ENCODE measurements around the gene TMCC1. TPM values are rescaled to one million over a fixed set of nuclear protein-coding genes. Genes with fewer than 3 reads are reported as not detected.

Gene TMCC1
- total and polyA plus RNA-seq, 7 donors: 12.4 to 55.0 (median 38.1) TPM

GRCh38 chr3:129635656-129636055, 257.9 kb downstream of the TMCC1 start:
- Histone ChIP-seq H3K4me1 (no peaks in the 10 kb centered on the region), H3K27me3 (ENCODE audit: insufficient read depth in 3 of 3, low read length in 2 of 3) (no peaks in the 10 kb centered on the region), H3K36me3 (ENCODE audit: insufficient read depth in 1 of 2, low read depth in 1 of 2) (no peaks in the 10 kb centered on the region), H3K27ac (no peak overlapping the region), H3K4me3 (no peak overlapping the region), H3K9me3 (no peaks in the 10 kb centered on the region)
- no peak for TF ChIP-seq CTCF (IDR thresholded peaks at IDR 0.05)
- DNase-seq (no peak), ATAC-seq (no peak)
- WGBS, 3 donors: 90 to 96% (median 94%) methylated on average over 4 of the region's 4 CpGs
- intact Hi-C loops (cut with DNase I): no loop called here

- no peak for ATAC-seq
Measured at GRCh38 chr3:129633751-129634481, 259.6 kb downstream of the TMCC1 start.

GRCh38 chr3:129632977-129633376, 260.5 kb downstream of the TMCC1 start:
- DNase-seq: no peak
- no peak for ATAC-seq
- peaks cover 4% of the 10 kb centered on the region for H3K4me1 ChIP-seq
- H3K9me3 ChIP-seq: no peaks in the 10 kb centered on the region
- 90 to 92% (median 90%) methylated on average over 10 of the region's 10 CpGs for WGBS, 3 donors
- H3K4me3 ChIP-seq: no peak overlapping the region
- H3K36me3 ChIP-seq (ENCODE audit: insufficient read depth in 1 of 2, low read depth in 1 of 2): no peaks in the 10 kb centered on the region
- no peaks in the 10 kb centered on the region for H3K27me3 ChIP-seq (ENCODE audit: insufficient read depth in 3 of 3, low read length in 2 of 3)
- H3K27ac ChIP-seq: no peak overlapping the region
- no peak for TF ChIP-seq CTCF (IDR thresholded peaks at IDR 0.05)
- intact Hi-C loops (cut with DNase I): no loop called here

More at GRCh38 chr3:129633751-129634481, 259.6 kb downstream of the TMCC1 start:
- intact Hi-C loops (cut with DNase I): no loop called here
- H3K36me3 ChIP-seq (ENCODE audit: insufficient read depth in 1 of 2, low read depth in 1 of 2): no peaks in the 10 kb centered on the region
- H3K9me3 ChIP-seq: no peaks in the 10 kb centered on the region
- no peak overlapping the region for H3K4me3 ChIP-seq
- H3K27me3 ChIP-seq (ENCODE audit: insufficient read depth in 3 of 3, low read length in 2 of 3): no peaks in the 10 kb centered on the region
- DNase-seq: no peak
- no peak overlapping the region for H3K27ac ChIP-seq
- TF ChIP-seq CTCF (IDR thresholded peaks at IDR 0.05): no peak
- no peaks in the 10 kb centered on the region for H3K4me1 ChIP-seq
- 81 to 86% (median 83%) methylated on average over 10 of the region's 10 CpGs for WGBS, 3 donors

- Histone ChIP-seq H3K9me3 (no peaks in the 10 kb centered on the region), H3K4me1 (peaks cover 7% of the 10 kb centered on the region), H3K4me3 (no peak overlapping the region), H3K36me3 (ENCODE audit: insufficient read depth in 1 of 2, low read depth in 1 of 2) (no peaks in the 10 kb centered on the region), H3K27ac (no peak overlapping the region), H3K27me3 (ENCODE audit: insufficient read depth in 3 of 3, low read length in 2 of 3) (no peaks in the 10 kb centered on the region)
- DNase-seq: no peak
- intact Hi-C loops (cut with DNase I): no loop called here
- no peak for ATAC-seq
- no peak for TF ChIP-seq CTCF (IDR thresholded peaks at IDR 0.05)
- 91 to 93% (median 92%) methylated on average over 11 of the region's 11 CpGs for WGBS, 3 donors
Measured at GRCh38 chr3:129632556-129632955, 261.0 kb downstream of the TMCC1 start.

GRCh38 chr3:129632056-129632455, 261.5 kb downstream of the TMCC1 start:
- Histone ChIP-seq H3K9me3 (no peaks in the 10 kb centered on the region), H3K27me3 (ENCODE audit: insufficient read depth in 3 of 3, low read length in 2 of 3) (no peaks in the 10 kb centered on the region), H3K36me3 (ENCODE audit: insufficient read depth in 1 of 2, low read depth in 1 of 2) (no peaks in the 10 kb centered on the region), H3K4me3 (no peak overlapping the region), H3K27ac (no peak overlapping the region), H3K4me1 (peaks cover 7% of the 10 kb centered on the region)
- DNase-seq: no peak
- intact Hi-C loops (cut with DNase I): no loop called here
- no peak for TF ChIP-seq CTCF (IDR thresholded peaks at IDR 0.05)
- WGBS, 3 donors: 85 to 86% (median 85%) methylated on average over 9 of the region's 9 CpGs
- no peak for ATAC-seq

All from psoas muscle (tissue), 8 donors.